HG03135 (cell line): Measurements from ENCODE around the gene NID2.

Experiments used
- ATAC-seq: cut with Tn5 transposase; IDR thresholded peaks from one replicate; pipeline ENCODE4 v1.9.1; 2021; ENCODE audit warnings: mild to moderate bottlenecking, moderate library complexity; ENCODE audit not compliant: unreplicated experiment

NID2 gene, protein sequence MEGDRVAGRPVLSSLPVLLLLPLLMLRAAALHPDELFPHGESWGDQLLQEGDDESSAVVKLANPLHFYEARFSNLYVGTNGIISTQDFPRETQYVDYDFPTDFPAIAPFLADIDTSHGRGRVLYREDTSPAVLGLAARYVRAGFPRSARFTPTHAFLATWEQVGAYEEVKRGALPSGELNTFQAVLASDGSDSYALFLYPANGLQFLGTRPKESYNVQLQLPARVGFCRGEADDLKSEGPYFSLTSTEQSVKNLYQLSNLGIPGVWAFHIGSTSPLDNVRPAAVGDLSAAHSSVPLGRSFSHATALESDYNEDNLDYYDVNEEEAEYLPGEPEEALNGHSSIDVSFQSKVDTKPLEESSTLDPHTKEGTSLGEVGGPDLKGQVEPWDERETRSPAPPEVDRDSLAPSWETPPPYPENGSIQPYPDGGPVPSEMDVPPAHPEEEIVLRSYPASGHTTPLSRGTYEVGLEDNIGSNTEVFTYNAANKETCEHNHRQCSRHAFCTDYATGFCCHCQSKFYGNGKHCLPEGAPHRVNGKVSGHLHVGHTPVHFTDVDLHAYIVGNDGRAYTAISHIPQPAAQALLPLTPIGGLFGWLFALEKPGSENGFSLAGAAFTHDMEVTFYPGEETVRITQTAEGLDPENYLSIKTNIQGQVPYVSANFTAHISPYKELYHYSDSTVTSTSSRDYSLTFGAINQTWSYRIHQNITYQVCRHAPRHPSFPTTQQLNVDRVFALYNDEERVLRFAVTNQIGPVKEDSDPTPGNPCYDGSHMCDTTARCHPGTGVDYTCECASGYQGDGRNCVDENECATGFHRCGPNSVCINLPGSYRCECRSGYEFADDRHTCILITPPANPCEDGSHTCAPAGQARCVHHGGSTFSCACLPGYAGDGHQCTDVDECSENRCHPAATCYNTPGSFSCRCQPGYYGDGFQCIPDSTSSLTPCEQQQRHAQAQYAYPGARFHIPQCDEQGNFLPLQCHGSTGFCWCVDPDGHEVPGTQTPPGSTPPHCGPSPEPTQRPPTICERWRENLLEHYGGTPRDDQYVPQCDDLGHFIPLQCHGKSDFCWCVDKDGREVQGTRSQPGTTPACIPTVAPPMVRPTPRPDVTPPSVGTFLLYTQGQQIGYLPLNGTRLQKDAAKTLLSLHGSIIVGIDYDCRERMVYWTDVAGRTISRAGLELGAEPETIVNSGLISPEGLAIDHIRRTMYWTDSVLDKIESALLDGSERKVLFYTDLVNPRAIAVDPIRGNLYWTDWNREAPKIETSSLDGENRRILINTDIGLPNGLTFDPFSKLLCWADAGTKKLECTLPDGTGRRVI (N-terminal part only)

DNA sequence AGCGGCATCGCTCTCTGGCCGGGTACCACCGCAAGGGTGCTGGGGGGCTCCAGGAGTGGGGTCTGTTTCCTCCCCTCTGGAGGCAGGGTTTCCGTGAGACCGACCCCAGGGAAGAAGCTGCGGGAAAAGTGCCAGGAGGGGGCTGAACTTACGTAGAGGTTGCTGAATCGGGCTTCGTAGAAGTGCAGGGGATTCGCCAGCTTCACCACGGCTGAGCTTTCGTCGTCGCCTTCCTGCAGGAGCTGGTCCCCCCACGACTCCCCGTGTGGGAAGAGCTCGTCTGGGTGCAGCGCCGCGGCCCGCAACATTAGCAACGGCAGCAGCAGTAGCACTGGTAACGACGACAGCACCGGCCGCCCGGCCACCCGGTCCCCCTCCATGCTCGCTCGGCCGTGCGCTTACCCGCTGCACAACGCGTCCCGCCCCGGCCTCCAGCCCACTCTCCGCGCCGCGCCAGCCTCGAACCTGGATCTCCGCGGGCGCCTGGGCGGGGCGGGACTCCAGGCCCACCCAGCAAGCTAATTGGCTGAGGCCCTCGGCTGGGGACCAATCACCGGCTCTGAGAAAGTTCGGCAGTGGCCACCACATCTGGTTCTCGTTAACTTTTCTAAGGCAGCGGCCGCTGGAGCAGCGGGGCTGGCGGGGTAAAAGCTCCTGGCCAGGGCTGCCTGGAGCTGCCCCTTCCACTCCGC, at the start of gene NID2:
TSS of gene NID2 (minus strand) at position 445 of the 692 bp plus-strand sequence. CDS start at position 380, 65 bp downstream.
- ATAC-seq: no peak

DNA sequence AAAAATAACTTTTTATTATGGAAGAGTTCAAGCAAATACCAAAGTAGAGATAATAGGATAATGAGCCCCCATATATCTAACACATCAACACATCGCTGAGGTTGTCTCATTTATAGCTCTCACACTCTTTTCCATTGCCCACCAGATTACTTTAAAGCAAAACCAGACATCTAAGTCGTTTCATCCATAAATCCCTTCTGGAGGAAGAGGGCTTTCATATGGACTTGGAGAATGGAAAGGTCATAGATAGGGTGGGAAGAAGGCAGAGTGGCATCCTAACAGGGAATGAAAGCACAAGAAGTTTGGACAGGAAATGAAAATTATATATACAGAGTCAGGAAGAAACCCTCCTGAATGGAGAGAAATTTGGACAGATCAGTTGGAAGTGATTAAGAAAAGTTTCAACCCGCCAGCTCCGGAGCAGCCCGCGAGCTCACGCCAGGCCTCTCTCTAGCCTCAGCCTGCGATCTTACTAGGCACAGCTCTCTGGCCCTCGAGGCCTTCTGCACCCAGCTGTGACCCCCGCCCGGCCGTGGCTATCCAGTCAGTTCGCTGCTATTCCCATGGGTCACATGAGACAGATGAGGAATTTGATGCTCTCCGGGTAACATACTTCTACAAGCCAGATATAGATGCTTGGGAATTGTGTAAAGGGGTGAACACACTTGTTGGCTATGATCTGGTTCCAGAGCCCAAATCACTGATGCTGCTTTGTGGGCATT, 48.4 kb upstream of the NID2 start:
- ATAC-seq: no peak

DNA sequence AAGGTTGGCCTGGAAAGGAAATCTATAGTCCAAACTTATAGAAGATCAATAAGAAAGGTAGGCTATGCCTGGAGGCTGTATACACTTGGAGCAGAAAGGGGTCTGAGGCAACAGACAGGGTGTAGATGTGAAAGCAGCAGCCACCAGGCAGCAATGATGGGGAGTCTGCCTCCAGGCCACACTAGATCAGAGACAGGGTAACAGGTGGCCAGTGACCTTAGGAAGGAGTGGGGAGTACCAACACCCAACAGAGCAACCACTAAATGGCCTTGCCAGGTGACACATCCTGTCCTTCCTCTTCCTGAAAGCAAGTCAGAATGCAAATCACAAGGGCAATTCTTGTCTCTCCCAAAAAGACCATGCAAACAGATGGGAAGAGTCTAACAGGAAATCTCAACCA, 46.4 kb upstream of the NID2 start:
- ATAC-seq: no peak

DNA sequence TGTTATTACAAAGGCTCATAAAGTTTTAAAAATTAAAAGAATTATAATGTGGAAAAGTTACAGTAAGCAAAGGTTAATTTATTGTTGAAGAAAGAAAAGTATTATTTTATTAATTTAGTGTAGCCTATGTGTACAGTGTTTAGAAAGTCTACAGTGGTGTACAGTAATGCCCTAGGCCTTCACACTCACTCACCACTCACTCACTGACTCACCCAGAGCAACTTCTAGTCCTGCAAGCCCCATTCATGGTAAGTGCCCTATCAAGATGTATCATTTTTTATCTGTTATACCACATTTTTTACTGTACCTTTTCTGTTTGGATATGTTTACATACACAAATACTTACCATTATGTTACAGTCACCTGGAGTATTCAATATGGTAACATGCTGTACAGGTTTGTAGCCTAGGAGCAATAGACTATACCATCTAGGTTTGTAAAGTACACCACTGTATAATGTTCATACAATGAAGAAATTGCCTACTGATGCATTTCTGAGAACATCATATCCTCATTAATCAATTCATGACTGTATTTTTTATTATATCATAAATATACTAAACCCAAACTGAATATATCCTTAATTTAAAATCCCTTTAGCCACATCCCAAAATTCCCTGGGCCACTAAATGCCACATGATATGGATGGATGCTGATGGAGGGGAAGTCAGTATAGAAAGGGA, 43.6 kb upstream of the NID2 start:
- no peak for ATAC-seq

DNA sequence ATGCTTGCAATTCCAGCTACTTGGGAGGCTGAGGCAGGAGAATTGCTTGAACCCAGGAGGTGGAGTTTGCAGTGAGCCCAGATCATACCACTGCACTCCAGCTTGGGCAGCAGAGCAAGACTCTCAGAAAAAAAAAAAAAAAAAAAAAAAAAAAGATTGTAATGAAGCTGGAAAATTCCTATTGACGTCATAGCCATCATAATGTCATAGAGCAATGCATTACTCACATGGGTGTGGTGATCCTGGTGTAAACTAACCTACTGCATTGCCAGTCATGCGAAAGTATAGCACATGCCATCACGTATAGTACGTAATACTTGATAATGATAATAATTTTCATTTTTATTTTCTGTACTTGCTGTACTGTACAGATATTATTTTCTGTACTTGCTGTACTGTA, 42.7 kb upstream of the NID2 start:
- ATAC-seq: no peak

DNA sequence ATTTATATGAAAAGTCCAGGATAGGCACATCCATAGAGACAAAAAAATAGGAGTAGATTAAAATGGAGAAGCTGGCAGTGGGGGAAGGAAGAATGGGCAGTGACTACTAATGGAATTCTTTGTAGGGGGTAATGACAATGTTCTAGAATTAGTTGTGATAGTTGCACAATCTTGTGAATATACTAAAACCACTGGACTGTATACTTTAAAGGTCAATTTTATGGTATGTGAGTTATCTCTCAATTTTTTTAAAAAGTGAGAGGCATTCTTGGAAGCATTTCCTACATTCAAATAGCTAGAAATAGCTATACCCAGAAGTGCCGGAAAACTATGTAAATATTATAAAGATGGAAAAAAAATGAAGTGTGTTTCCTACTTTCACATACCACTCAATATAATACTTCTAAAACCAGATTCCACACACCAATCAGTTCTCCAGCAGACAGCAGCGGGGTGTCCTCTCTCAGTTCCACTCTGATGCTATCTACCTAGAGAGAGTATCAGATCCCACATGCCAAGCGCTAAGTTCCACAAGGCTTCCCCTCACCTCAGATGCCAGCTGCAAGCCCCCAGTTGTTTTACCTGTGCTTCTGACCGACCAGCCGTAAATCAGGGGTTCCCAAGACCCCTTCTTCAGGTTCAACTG, 41.7 kb upstream of the NID2 start:
- no peak for ATAC-seq

DNA sequence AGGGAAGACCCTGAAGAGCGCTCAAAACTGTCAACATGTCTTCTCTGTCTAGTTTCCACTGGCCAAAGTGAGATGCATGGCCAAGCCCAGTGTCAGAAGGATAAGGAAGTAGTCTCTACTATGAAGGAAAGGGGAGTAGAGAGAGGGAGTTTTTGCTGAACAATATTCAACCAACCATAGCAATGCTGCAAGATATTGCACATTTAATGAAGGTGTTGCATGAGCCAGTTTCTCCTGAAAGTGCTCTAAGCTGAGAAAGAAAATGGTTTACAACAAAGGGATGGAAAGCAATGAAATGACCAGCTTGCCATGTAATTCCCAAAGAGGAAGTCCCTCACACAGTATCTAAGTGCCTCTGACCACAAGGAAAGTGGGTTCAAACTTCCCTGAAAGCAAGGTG, 40.0 kb upstream of the NID2 start:
- ATAC-seq: no peak

DNA sequence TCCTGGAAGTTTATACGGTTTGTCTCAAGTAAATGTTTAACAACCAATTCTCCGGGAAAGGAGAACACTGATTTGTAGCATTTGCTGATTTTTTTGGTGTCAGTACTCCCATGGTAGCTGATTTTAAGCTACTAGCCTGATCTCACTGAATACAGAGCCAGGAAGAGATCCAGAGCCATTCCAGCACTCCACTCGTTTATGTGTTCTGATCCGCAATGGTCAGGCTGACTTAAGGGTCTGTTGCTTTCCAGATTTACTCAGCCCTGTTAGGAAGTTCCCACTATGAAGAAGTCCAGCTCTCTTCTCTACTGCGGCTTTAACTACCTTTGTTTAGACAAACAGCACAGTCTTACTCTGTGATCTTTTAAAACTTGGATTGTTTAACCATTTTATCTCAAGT, 38.0 kb upstream of the NID2 start:
- ATAC-seq: no peak

DNA sequence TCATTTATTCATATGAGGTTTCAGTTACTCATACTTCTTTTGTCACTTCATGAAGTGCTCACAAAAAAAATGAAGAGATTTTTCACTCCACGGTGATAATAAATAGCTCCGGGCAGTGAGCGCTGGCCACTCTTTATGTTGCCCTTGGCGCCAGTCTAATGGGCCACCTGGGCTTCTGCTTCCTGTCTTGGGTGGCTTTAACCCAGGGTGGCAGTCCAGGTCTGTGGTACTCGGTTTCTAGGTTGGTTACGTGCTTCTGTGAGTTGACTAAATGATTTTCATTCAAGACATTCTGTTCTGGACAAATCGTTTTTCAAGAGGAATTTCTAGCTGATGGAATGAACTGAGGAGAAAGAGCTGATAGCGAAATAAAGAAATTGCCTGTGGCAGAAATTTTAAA, 34.6 kb upstream of the NID2 start:
- ATAC-seq: no peak

DNA sequence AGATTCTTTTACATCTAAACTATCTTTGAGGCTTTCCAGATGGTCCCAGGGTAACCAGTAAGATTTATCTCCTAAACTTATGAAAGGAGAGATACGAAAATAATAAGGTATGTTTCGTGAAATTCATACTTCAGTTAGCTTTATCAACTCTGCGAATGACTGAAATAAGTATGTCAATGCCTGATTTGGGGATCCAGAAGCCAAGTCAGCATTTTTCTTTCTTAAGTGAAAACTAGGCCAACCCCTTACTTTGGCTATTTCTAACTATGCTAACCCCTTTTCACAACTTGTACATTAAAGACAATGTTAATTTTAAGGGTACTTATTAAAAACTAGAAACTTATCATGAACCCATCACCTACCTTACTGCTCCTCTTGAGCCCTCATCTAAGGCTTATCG, 26.9 kb upstream of the NID2 start:
- no peak for ATAC-seq

DNA sequence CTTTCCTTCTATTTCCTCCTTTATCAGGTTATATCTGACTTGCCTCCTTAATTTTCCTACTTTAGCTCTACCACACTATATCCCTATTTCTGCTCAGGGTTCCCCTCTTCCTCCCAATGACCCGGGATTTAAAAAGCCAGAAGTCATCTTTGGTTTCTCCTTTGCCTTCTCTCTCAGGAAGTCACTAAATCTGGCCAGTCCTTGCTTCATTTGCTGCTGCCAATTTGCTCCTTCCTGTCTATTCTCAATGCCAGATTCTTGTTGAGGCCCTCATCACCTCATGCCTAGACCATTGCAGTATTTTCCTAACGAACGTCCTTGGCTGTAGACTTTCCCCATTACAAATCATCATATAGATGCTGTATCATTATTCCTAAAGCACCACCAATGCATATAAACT, 26.5 kb upstream of the NID2 start:
- ATAC-seq: no peak

DNA sequence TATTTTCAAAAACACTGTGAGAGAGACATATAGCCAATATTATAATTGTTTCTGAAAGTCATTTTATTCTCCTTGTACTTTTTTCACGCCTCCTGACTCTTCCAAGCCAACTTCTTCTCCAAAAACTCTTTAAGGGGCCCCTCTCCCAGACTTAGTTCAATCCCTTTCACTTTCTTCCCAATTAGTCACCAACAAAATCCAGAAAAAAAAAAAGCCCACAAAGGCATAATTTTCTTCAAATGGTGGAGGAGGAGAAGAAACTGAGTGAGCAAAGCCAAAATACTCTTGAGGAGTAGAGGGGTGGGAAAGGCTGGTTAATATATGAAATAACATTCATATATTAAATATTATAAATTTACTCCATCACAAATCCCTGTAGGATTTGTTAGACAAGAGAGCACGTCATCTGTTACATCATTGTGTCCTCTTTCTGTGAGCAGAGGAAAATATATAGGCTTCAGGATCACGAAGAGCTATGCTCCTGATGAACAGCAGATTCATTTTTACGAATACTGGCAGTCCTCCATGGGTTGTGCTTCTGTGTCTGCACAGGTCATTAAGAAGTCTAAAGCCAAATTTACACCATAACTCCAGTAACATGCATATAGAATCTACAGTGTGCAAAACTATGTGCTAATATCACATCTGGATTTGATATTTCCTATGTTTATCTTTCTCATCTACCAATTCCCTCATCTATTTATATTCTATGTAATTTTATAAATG, 25.9 kb upstream of the NID2 start:
- ATAC-seq: no peak

DNA sequence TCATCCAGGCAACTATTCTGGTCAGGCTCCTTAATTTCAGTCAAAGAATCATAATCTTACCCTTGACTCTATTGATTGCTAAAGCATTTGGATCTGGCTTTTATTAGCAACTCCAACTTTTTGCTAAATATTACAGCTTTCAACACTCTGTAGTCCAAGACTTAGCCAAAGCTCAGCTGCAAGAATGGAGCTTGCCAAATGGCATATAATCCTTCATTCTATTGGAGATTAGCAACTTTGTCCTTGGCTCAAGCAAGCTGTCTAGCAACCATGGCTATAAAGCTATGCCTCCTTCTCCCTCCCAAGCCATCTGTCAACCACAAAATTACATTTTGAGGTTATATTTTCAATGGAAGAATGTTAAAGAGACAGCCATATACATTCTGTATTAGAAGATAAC, 23.1 kb upstream of the NID2 start:
- ATAC-seq: no peak

DNA sequence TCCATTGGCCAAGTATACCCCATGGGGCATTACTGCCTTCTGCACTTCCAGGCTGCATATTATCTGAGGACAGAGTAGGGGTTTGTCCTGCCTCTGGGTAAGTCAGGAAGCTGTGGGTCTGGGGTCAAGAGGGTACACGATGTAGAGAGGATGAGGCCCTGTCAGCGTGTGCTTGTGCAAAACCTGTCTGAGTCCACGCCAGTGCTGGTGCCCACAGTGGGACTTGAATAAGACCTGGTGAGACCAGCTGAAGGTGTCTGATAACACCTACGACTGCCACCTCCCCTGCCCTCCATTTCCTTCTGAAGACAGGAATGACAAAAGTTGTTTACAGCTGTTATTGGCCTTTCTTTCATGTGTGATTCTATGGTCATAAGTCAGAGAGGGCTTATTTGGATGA, 22.1 kb upstream of the NID2 start:
- no peak for ATAC-seq

DNA sequence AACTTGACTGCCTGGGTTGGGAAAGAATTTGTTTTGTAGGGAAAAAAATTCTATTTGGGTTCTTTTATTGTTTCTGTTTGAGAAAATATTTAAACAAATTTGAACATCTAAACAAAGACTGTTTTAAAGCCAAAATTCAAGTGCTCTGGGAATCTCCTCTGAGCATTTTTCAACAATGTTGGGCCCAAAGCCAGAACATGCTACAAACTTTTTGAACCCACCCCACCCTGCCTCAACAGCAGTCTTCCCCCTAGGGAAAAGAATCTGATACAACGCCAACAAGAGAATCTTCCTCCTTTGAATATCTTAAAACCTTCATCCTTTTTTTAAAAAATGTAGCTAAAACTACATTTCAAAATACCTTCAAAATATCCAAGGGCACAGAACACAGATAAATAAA, 20.4 kb upstream of the NID2 start:
- ATAC-seq: no peak

DNA sequence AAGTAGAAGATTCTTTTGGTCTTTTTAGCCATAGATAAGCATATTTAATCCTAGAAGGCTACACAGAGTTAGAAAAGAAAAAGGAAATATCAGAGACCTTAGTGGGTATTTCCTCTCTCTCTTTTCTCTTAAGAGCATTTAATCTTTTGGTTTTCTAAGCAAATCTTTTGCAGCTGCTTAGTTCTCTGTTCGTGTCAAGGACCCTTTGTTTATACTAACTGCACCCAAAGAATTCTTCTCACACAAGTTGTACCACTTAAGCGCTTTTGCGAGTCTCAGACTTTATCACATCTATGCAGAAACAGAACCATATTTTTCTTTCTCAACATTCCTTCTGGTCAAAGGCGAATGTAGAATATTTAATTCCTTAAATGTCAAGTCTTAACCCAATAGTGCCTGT, 17.9 kb upstream of the NID2 start:
- ATAC-seq: no peak

DNA sequence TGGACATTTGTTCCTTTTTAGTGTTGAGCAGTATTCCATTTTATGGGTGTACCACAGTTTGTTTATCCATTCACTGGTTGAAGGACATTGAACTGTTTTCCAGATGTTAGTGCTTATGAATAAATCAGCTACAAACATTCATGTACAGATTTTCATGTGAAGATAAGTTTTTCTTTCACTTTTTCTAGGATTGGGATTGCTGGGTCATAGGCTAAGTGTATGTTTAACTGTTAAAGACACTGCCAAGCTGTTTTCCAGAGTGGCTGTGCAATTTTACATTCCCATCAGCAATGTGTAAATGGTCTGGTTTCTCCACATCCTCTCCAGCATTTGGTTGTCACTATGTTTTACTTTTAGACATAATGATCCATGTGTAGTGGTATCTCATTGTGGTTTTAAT, 14.0 kb upstream of the NID2 start:
- ATAC-seq: no peak

DNA sequence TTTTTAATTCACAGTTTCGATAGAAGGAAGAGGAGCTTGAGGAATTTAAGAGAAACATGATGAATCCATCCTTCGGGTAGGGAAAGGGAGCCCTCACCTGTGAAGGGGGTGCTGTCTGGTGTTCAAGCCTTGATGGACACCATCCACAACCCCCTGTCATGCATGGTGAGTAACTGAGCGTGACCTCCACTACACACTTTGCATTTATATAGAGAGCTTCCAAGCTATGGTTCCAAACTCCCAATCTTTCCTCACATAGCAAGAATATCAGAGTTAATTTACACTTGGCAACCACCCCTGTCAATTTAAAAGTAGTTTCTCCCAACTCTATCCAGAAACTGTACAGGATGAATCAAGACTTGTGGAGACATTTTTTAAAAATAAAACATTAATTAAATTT, 13.1 kb upstream of the NID2 start:
- ATAC-seq: no peak
